HG03095 (cell line): ENCODE data around the gene HTR2B.
"Not testable (repeated sequence)": the region's sequence is repeated elsewhere in the genome, so short reads cannot be mapped to it uniquely, and the experiment has no call there.

Source experiments
- ATAC-seq: cut with Tn5 transposase; IDR thresholded peaks from one replicate; pipeline ENCODE4 v1.9.1; 2021; ENCODE audit warnings: moderate library complexity; ENCODE audit not compliant: unreplicated experiment

The HTR2B gene

DNA sequence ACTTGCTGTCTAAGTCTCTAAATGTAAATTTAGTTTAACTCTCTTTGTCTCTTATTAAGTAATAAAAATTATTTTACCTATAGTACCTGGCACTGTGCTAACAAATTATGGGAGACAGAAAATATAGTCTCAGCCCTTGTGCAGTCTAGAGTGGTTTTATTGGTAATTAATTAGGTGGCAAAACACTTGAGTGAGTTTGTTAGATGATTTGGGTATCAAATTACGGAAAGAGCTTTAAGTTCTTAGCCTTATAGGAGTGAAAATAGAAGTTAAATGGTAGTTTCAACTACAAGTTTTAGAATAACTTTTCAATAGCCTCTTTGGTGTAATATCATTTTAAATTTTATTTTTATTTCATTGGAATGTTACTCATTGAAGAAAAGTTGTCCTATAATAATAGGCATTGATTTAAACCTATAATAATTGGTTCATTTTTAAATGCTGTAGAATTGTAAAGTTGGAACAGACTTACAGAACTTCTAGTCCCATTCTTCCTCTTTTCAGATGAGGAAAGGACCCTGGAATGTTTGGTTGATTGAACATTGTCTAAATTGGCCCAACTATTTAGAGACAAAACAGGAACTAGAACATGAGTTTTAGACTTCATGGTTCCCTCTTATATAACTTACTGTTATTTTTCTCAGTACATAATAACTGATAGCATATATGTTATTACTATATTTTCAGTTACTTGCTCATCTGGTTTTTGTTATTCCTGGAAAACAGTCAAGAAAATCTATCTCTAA is 10.2 kb upstream of the HTR2B start:
- ATAC-seq: no peak

DNA sequence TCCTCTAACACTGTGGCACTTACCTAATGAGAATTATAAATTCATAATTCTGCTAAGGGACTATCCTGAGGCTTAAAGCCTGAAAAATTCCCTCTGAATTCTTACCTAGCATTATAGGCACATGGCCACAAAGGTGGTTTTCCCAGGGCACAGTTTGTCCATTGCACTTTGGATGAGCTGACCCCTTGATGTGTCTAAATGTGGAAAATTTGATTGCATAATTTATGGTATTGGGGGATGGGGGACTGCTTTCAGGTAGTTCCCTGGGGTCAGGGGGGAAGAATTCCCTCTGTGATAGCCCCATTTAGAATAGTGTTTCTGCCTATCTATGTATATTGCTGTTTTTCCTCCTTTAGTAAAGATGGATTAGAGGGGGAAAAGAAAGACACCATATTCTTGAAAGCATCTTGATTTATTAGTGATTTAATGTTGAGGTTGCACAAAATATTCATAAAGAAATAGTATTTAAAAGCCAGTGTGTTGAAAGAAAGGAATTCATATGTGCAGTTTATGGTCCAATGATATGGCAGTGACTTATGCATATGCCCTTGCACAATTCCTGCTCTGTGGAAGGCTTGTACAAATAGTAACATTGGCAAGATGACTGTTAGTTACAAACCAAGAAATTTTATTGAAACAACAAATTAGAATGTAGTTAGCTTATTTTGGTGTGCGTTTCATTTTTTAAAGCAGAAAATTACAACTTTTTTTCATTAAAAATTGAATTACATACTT is 8.7 kb upstream of the HTR2B start:
- no peak for ATAC-seq

DNA sequence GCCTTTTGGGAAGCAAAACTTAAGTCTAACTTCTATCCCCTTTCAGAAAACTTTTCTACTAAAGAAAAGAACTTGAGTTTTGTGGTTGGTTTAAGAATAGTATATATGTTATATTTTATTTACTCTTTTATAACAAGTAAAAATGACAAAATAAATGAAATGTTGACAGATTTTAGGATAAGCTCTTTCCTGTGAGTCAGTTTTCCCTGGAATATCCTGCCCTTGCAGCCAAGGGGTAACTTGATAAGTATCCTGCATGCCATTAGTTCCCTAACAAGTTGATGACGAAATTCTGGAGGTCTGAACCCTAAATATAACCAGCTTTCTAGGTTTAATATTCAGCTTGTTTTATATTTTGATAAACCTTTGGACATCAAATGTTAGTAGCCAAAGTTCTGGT is 7.3 kb upstream of the HTR2B start:
- no peak for ATAC-seq

DNA sequence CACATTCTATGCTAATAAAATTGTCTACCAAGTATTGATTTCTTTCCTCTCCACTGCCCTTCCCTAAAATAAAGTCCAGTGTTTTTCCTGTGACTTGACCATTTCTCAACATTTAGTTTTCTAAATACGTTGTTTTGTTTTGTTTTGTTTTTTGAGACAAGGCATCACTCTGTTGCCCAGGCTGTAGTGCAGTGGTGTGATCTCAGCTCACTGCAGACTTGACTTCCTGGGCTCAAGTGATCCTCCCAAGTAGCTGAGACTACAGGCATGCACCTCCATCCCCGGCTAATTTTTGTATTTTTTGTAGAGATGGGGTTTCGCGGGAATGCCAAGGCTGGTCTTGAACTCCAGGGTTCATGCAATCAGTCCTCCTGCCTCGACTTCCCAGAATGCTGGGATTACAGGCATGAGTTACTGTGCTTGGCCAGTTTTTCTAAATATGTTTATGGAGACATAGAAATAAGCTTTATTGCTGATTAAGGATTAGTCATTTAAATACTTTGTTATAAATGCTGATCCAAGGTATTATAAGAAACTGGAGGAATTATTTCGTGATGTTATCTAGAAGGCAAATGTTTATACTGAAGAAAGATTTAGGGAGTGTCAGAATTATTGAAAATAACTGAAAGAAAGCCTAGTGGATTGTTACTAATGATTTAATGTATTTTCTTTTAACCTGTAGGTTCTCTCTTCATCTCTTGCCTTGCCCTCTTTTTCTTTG is 5.7 kb upstream of the HTR2B start:
- ATAC-seq: no peak

DNA sequence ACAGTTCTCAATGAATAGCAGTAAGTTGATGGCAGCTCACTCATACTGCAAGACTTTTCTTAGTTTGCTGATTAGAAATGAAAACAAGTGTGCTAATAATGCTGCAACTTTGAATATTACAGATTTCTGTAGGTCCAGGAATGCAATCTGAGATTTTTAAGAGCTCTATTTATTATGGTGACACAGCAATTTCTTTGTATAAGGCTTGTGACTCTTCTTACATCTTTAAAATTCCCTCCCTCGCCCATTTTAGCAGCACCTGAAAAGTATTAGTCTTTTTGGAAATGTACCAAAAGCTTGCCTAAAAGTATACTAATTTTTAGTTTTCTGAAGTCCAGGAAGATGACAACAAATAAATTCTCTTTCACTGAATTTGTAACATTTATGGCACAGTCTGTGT is 4.4 kb upstream of the HTR2B start:
- no peak for ATAC-seq

DNA sequence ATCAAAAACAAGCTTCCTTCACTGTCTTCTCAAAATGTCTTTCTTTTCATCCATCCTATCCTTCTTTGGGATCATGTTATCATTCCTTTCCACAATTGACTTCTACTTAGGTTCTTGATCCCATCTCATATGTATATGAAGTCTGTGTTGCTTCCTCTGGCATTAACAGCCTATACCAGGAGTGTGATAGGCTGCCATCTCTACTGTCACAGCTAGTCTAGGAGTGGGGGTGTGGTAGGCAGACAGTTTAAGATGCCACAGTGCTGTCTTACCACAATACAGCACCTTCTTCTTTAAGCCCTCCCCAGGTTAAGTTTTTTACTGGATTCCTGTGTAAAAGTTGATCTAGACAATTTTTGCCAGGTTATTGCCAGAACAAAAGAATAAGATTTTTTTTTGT is 3.7 kb upstream of the HTR2B start:
- no peak for ATAC-seq

DNA sequence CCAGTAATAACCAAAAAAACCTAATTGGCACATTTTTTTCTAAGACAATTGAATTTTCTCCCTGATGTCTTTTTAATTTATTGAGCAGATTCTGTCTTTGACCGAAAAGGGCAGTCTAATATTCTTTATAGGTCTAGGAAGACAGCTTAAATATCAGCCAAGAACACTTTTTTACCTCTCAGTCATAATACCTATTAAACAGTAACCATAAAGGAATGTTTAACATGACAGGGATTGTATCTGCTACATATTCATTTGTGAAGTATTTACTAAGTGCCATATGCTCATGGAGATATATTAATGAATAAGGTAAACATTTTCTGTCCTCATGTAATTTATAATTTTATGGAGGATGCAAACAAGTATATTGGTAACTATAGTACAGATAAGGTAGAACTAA is 3.1 kb upstream of the HTR2B start:
- no peak for ATAC-seq

DNA sequence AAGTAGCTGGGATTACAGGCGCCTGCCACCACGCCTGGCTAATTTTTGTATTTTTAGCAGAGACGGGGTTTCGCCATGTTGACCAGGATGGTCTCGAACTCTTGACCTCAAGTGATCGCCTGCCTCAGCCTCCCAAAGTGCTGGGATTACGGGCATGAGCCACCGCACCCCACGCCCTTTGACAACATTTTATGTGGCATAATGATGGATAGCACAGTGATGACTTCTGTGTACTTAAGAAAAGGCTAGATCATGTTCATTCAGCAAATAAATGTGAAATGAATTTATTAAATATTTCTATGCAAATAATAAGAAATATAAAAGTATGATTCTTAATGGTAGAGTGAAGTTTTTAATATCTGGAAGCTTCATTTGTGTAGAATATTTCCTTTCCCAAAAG is 2.6 kb upstream of the HTR2B start:
- no peak for ATAC-seq

DNA sequence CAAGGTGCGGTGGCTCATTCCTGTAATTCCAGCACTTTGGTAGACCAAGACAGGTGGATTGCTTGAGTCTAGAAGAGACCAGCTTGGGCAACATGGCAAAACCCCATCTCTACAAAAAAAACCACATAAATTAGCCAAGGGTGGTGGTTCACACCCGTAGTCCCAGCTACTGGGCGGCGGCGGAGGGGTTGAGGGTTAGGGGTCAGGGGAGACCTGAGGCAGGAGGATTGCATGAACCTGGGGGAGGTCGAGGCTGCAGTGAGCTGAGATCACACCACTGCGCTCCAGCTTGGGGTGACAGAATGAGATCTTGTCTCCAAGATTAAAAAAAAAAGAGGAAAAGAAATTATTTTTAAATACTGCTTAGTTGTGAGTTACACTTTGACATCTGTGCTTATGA is 1.3 kb upstream of the HTR2B start:
- no peak for ATAC-seq

DNA sequence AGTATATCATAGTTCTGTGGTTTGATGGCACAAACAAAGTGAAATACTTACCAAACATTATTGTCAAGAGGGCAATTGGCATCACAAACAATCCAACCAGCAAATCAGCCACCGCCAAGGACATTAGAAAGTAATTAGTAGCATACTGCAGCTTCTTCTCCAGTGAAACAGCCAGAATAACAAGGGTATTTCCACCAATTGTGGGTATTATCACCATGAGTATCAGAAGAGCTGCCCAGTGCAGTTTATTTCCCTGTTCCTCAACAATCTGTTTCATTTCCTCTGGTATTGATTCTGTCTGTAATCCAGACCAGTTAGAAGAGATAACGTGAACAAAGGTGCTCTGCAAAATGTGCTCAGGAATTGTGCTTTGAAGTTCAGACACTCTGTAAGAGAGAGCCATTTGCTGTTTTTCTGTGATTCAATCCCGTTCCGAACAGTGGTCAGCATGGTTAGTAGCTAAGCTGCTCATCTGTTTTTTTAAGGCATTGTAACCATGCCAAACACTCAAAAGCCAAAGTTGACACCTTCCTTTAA is 1.4 kb downstream of the HTR2B start:
- ATAC-seq: no peak

DNA sequence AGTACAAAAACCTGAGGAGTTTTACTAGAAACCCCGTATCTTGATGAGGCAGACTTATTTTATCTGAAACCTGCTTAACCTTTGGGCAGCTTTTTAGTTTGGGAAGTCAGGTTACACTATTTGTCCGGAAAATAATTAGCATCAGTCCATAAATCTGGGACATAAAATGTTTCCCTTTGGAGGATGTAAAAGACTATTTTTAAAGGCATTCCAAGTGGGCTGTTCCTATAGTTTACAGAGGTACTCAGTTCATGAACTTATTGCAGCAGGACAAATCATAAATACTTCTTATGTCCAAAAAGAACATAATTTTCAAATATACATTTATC is 6.3 kb downstream of the HTR2B start:
- ATAC-seq: no peak

DNA sequence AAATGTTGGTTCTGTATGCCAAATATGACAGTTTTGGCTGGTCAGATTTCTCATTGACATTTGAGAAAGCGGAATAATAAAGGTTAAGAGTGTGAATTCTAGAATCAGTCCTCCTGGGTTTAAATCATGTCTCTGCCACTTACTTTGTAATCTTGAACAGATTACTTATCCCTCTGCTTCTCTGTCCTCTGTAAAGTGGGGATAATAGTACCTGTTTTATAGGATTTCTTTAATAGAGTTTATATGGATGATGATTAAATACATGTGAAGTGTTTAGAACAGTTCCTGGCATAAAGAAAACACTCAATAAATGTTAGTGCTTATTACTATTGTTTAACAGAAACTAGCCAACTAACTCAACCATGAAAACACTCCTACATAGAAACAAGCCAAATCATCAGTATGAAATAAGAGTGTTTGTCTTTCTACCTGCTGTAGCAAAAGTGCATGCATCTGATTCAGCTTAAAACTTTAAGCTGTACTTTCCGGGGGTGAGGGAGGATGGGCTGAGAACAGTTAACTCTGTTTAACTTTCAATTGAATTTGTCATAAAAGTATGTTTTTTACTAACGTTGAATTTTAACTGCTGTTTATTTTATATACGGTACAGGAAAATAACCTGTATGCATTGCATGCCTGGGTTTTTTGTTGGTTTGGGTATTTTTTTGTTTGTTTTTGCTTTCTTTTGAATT is 6.8 kb downstream of the HTR2B start:
- ATAC-seq: no peak

DNA sequence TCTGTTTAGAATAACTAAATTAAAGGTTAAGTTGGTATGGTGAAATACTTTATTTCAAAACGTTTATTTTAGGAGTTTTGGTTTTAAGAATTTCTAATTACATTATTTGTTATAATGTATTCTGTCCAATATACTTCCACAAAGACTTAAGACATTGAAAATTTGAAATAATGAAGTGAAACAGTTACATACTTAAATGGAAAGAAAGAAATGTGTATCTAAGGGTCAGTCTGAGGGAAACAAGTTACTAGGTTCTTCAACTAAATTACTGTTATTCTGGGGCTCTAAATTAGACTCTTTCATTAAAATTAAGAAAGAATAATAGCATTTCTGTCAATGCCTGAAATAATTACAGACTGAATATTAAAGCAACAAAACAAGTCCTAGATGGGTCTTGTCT is 7.7 kb downstream of the HTR2B start:
- no peak for ATAC-seq

DNA sequence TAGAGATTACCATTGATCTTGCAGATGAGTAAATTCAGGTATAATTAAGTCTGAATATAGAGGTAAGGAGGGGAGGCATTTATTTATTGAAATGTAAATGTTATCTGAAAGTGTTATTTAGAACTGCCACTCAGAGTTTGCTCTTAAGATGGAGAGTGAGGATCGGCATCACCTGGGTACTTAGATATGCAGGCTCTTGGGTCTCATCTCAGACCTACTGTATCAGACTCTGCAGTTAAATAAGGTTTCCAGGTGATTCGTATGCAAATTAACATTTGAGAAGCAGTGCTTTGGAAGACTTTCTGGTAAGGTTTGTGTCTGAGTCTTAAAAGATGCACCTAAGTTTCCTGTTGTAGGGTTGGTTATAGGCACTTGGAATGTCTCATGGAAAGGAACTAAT is 9.2 kb downstream of the HTR2B start:
- ATAC-seq: no peak

DNA sequence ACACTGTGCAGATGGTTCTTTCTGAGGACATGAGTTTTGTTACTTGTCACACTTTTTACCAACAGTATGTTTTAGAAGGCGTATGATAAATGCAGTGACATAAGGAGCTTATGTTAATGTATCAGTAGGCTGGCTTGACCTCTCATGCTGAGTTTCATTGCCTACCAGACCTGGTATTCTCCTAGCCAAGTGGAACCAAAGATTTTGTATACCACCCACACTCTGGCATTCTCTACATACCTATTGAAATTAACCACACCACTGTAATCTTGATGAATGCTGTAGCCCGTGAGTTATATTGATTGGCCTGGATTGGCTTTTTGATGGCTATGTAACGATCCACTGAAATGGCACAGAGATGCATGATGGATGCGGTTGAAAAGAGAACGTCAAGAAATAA is 11.4 kb downstream of the HTR2B start:
- no peak for ATAC-seq

DNA sequence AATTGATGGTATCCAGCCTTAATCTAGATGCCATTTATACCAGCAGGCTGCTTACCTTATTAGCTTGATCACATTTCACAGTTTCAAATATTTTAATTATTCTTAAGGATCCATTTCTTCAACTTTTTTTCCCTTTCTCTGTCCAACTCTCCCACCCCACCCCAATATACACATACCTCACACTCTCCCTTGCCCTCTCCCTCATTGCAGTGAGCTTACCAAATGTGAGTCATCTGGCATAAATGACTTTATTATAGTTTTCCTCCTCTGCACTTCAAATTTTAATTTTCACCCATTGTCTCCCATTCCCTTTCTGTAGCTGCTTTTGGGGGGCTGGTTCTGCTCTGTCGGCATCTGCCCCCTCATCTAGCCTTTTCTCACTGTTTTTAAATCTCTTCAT is 12.9 kb downstream of the HTR2B start:
- ATAC-seq: no peak

DNA sequence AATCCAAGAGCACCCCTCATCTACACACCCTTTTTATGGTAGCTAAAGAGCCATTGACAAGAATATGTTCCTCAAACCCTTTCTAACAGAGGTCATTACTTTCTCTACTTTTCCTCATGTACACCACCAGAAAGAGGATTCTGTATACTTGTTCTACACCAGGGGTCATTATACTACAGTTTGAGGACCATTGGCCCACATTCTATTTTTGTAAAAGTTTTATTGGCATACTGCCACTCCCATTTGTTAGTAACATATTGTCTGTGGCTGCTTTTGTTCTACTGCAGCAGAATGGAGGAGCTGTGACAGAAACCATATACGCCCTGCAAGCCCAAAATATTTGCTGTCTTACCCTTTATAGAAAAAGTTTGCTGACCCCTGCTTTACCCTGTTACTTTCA is 14.3 kb downstream of the HTR2B start:
- ATAC-seq: no peak

DNA sequence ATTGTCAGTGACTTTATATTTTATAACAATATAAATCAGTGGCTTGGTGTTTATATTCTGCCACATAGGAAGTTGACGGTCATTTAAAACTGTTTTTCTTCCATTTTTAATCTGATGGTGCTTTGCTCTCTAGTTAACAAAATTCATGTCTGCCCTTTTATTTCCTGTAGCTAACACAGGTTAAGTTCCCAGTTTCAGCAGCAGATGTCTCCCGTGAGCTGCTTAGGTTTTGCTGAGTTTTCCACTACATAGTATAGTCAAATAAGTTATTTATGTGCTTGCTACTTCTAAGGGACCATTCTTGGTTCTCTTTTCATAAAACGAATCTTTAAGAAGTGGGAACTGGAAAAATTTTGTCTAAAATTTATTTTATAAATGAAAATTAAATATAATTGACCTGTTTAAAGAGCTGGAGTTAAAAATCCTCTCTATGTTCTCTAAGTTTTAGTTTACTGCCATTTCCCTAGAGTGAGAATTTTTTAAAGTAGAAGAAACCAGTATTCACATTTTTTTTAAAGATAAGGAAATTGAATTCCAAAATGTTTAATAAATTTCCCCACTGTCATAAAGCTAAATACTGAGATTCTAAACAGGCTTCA is 20.6 kb downstream of the HTR2B start:
- ATAC-seq: peak; percentile 68

DNA sequence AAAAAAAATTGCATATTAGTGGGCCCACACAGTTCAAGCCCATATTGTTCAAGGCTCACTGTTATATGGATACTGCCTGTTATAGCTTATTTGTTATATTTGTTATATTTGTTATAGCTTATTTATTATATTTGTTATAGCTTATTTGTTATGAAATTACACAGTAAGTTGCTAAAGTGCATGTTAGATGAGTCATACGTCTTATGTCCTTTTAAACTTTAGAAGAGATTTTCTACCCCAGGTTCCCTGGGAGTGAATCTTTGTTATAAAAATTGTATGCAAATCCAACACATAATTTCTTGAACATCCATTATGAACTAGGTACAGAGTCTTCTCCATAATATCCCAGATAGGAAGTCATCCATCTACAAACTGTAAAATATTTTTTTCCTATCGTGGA is 22.1 kb downstream of the HTR2B start:
- ATAC-seq: no peak

DNA sequence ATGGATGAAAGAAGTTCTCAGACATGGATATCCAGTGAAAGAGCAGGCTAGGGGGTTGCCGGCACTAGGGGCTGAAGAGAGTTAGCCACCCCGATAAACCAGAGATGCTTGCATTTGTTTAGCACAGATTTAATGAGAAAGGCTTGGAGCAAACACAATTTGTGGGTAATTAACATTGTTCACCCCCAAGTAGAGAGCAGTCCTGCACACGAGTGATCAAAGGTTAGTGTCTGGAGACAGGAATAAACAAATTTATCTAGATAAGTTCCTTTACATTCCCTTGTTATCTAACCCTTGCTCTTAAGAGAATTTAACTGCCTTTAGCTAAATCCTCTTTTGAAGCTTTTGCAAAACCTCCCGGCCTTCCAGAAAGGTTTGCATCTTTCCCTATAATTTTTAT is 23.9 kb downstream of the HTR2B start:
- no peak for ATAC-seq

DNA sequence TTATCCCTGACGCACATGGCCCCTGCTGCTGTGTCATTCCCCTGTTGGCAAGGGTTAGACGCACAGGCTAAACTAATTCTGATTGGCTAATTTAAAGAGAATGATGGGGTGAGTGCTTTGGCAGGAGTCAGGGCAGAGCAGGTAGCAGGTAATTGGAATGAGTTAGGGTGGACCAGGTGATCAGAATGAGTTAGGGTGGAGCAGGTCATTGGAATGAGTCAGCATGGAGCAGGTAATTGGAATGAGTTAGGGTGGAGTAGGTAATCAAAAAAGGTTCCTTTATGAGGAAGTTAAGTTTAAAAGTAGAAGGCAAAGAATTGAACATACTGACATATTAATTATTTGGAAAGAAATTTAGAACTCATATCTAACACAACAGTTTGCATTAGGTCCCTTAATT is 24.5 kb downstream of the HTR2B start:
- ATAC-seq: not testable (repeated sequence)
